Small intestine (tissue), 16 donors: Measurements from ENCODE around the gene NFATC3. TPM values are rescaled to one million over a fixed set of nuclear protein-coding genes. Genes with fewer than 3 reads are reported as not detected.

Experiments used
- DNase-seq, 2 donors: peaks; one replicate each; pipeline versions ENCODE4 v3.0.0 to v3.0.0-alpha.2; 2013
- FAIRE-seq: peaks from 2 replicates; lab custom pipeline; 2012; peaks lifted over from hg19 to GRCh38; lab: Jason Lieb, UNC
- H3K27ac ChIP-seq, 3 donors: one replicate each; pipeline ENCODE4 v1.5.1; 2013; ENCODE audit warnings: low read length in 2 of 3, mild to moderate bottlenecking in 2 of 3, control low read depth in 1 of 3, inconsistent platforms in 1 of 3, low read depth in 1 of 3, moderate library complexity in 1 of 3
- H3K27me3 ChIP-seq, 3 donors: one replicate each; pipeline ENCODE4 v1.6.1; 2013; ENCODE audit warnings: low read length in 3 of 3, inconsistent platforms in 1 of 3; ENCODE audit not compliant: control insufficient read depth in 3 of 3, insufficient read depth in 3 of 3
- H3K36me3 ChIP-seq, 3 donors: one replicate each; pipeline ENCODE4 v1.6.1; 2013; ENCODE audit warnings: low read length in 3 of 3, inconsistent platforms in 1 of 3, low read depth in 1 of 3, mild to moderate bottlenecking in 1 of 3, moderate library complexity in 1 of 3; ENCODE audit not compliant: control insufficient read depth in 3 of 3, insufficient read depth in 2 of 3
- H3K4me1 ChIP-seq, 3 donors: one replicate each; pipeline ENCODE4 v1.6.1; 2013; ENCODE audit warnings: low read length in 2 of 3, inconsistent platforms in 1 of 3, low read depth in 1 of 3, mild to moderate bottlenecking in 1 of 3, moderate library complexity in 1 of 3; ENCODE audit not compliant: control insufficient read depth in 3 of 3, insufficient read depth in 2 of 3
- H3K4me3 ChIP-seq, 3 donors: one replicate each; pipeline ENCODE4 v1.5.1; 2013; ENCODE audit warnings: low read length in 3 of 3, control low read depth in 1 of 3, inconsistent platforms in 1 of 3, low read depth in 1 of 3, mild to moderate bottlenecking in 1 of 3, moderate library complexity in 1 of 3
- H3K9me3 ChIP-seq, 2 donors: one replicate each; pipeline ENCODE4 v1.6.1; 2013; ENCODE audit warnings: low read depth in 1 of 2, low read length in 1 of 2; ENCODE audit not compliant: control insufficient read depth in 2 of 2, insufficient read depth in 1 of 2
- WGBS, 3 donors: extraction: QIAGEN DNeasy Blood & Tissue Kit; methylation state at CpG; one replicate each; pipeline ENCODE4 v1.1.7; 2013; 5-methylcytosine and 5-hydroxymethylcytosine counted together
- long read RNA-seq, 10 donors: transcript quantifications; one replicate each; lab custom pipeline, GENCODE V29; 2026
- polyA plus RNA-seq, 4 donors: library from polyadenylated mRNA; stranded (reverse) in 3 of 4; unstranded in 1 of 4; fragments of 200-250 nt in 3 of 4; fragments of 120-200 nt in 1 of 4; gene quantifications; one replicate each; pipeline versions ENCODE4 v1.2.1 to v1.2.3, GENCODE V29; 2013
- donor health status: healthy with polysubstance abuse.
- donor health status: control.
- donor health status: control.
- donor health status: Bipolar disorder and iron deficiency.
- donor health status: healthy.

The NFATC3 gene
- polyA plus RNA-seq = 10 to 100 TPM; 10.8 to 26.8 (median 13.7) TPM
- long read RNA-seq, donor 1 = 0 reads
- long read RNA-seq, donor 2 = 0 reads
- long read RNA-seq, donor 3, partial matches to known transcripts = 0 of 1 reads
- long read RNA-seq, donor 3, other reads (novel, unspliced or antisense) = 0 of 1 reads
- long read RNA-seq, donor 4 = 0 reads
- long read RNA-seq, donor 5 = 0 reads
- long read RNA-seq, donor 6, full-length matches to known transcripts = 2 of 2 reads
- long read RNA-seq, donor 6, partial matches to known transcripts = 0 of 2 reads
- long read RNA-seq, donor 6, other reads (novel, unspliced or antisense) = 0 of 2 reads
- long read RNA-seq, donor 7, full-length matches to known transcripts = 3 of 3 reads
- long read RNA-seq, donor 7, partial matches to known transcripts = 0 of 3 reads
- long read RNA-seq, donor 7, other reads (novel, unspliced or antisense) = 0 of 3 reads
- long read RNA-seq, donor 8 = 0 reads
- long read RNA-seq, donor 9 = 0 reads
- long read RNA-seq, donor 10, full-length matches to known transcripts = 3 of 3 reads
- long read RNA-seq, donor 10, partial matches to known transcripts = 0 of 3 reads
- long read RNA-seq, donor 10, other reads (novel, unspliced or antisense) = 0 of 3 reads

DNA sequence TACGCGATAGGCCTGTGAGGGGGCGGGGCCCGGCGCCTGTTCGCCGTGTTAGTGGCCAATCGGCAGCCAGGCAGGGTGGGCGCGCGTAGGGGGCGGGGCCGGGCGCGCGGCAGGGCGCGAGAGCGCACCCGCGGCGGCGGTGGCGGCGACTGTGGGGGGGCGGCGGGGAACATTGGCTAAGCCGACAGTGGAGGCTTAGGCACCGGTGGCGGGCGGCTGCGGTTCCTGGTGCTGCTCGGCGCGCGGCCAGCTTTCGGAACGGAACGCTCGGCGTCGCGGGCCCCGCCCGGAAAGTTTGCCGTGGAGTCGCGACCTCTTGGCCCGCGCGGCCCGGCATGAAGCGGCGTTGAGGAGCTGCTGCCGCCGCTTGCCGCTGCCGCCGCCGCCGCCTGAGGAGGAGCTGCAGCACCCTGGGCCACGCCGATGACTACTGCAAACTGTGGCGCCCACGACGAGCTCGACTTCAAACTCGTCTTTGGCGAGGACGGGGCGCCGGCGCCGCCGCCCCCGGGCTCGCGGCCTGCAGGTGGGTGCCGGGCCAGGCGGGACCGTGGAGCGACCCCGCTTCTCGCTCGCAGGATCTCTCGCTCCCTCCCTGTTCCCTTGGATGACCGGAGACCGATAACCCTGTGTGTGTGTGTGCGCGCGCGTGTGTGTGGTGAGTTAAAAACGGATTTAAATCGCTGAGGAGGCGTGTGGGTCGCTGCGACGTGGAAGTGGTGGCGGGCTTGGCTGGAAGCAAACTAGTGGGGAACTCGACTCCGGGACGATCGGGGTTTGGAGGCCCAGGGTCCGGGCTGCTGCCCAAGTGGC, at the start of gene NFATC3:
NFATC3 (plus strand) TSS at position 112 of the 813 bp plus-strand sequence; CDS start at position 424, 312 bp downstream.
- FAIRE-seq = no peak
- Histone ChIP-seq H3K27me3 (no peaks in the 10 kb centered on the region), H3K27ac (peak within 1 kb of the TSS; percentile 90 to 99 (median 98)), H3K36me3 (peaks cover 0 to 4% (median 0%) of the 10 kb centered on the region in 3 donors), H3K4me1 (peaks cover 19 to 38% (median 21%) of the 10 kb centered on the region in 3 donors), H3K4me3 (peak within 1 kb of the TSS; percentile 80 to 99 (median 82)), H3K9me3 (no peaks in the 10 kb centered on the region)
- WGBS, 3 donors = 1% methylated on average over 69 to 104 of the region's 104 CpGs
- peak; percentile 96 to 99 for DNase-seq

DNA sequence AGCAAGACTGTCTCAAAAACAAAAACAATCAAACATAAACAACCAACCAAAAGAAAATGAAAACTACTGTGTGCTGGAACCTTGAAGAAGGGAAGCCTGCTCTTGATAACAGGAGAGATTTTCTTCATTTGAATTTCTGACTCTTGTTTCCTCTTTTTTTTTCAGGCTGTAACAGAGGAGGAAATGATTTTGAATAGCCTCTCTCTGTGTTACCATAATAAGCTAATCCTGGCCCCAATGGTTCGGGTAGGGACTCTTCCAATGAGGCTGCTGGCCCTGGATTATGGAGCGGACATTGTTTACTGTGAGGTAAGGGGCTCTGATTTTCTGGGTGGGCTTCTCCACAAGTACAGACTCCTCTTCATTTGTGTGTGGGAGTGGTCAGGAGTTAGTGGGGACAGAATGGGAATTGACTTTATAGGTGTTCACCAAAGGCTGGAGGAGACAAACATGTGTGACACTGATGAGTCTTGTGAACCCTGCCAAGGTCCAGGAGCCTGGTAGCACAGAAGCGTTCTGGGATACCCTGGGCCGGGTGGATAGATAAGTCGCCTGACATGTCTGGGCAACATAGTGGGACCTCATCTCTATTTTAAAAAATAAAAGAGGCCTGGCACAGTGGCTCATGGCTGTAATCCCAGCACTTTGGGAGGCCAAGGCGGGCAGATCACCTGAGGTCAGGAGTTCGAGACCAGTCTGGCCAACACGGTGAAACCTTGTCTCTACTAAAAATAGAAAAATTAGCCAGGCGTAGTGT, 47.2 kb upstream of the NFATC3 start:
- peak overlapping the region in 1 of 3 donors; percentile 79 for H3K27ac ChIP-seq
- H3K27me3 ChIP-seq = no peaks in the 10 kb centered on the region
- FAIRE-seq (no peak), DNase-seq (no peak)
- no peaks in the 10 kb centered on the region for H3K9me3 ChIP-seq
- peaks cover 0 to 21% (median 0%) of the 10 kb centered on the region in 3 donors for H3K36me3 ChIP-seq
- H3K4me3 ChIP-seq = no peak overlapping the region
- no peaks in the 10 kb centered on the region for H3K4me1 ChIP-seq
- 87 to 95% (median 90%) methylated on average over 9 of the region's 9 CpGs for WGBS, 3 donors

DNA sequence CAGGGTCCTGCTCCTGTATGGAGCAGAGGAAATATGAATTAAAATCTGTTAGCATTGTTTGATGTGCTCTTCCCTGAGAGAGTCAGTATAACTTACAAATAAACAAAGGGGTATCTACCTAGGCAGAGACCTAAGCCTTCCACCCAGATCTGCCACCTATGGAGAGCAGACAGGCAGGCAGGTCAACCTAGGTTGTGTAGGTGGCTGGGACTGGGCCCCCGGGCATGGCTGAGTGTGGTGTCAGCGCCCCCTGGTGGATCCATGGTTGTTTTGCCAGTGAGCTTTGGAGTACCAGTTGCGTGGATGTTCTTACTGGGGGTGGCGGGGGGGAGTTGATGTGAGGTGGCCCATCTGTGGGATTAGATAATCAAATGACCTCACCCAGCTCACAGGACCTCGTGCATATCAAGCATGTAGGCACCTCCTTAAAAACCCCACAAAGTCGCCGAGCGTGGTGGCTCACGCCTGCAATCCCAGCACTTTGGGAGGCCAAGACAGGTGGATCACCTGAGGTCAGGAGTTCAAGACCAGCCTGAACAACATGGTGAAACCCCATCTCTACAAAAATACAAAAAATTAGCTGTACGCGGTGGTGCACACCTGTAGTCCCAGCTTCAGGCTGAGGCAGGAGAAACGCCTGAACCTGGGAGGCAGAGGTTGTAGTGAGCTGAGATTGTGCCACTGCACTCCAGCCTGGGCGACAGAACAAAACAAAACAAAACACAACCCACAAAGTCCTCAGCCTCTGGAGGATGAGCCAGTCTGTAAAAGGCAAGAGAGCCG, 44.5 kb upstream of the NFATC3 start:
- DNase-seq (peak; percentile 80 to 86), FAIRE-seq (no peak)
- Histone ChIP-seq H3K9me3 (no peaks in the 10 kb centered on the region), H3K27me3 (no peaks in the 10 kb centered on the region), H3K4me3 (no peak overlapping the region), H3K36me3 (peaks cover 0 to 27% (median 2%) of the 10 kb centered on the region in 3 donors), H3K4me1 (no peaks in the 10 kb centered on the region), H3K27ac (no peak overlapping the region)
- WGBS, 3 donors = 63 to 70% (median 68%) methylated on average over 14 of the region's 14 CpGs

DNA sequence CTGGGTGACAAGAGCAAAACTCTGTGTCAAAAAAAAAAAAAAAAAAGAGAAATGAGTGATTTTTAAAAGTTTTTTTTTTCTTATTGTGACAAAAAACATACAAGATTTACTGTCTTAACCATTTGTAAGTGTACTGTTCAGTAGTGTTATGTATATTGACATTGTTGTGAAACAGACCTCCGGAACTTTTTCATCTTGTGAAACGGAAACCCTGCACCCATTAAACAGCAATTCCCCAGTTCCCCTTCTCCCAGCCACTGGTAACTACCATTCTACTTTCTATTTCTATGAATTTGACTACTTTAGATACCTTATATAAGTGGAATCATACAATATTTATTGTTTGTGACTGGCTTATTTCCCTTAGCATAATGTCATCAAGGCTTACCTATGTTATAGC, 43.4 kb upstream of the NFATC3 start:
- Histone ChIP-seq H3K36me3 (peaks cover 0 to 24% (median 2%) of the 10 kb centered on the region in 3 donors), H3K4me1 (no peaks in the 10 kb centered on the region), H3K4me3 (no peak overlapping the region), H3K27ac (no peak overlapping the region), H3K9me3 (no peaks in the 10 kb centered on the region), H3K27me3 (no peaks in the 10 kb centered on the region)
- FAIRE-seq (no peak), DNase-seq (no peak)
- 88 to 98% (median 94%) methylated on average over 2 of the region's 2 CpGs for WGBS, 3 donors

DNA sequence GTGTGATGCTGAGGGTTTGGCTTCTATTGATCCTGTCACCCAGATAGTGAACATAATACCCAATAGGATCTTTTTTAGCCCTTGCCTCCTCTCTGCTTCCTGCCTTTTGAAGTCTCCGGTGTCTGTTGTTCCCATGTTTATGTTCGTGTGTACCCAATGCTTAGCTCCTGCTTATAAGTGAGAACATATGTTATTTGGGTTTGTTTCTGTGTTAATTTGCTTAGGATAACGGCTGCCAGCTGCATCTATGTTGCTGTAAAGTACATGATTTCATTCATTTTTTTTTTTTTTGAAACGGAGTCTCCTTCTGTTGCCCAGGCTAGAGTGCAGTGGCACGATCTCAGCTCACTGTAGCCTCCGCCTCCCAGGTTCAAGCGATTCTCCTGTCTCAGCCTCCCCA, 39.1 kb upstream of the NFATC3 start:
- peaks cover 0 to 36% (median 2%) of the 10 kb centered on the region in 3 donors for H3K36me3 ChIP-seq
- H3K4me1 ChIP-seq = no peaks in the 10 kb centered on the region
- H3K9me3 ChIP-seq = no peaks in the 10 kb centered on the region
- no peak overlapping the region for H3K27ac ChIP-seq
- H3K27me3 ChIP-seq = no peaks in the 10 kb centered on the region
- no peak for FAIRE-seq
- 80 to 95% (median 89%) methylated on average over 7 of the region's 7 CpGs for WGBS, 3 donors
- no peak for DNase-seq
- no peak overlapping the region for H3K4me3 ChIP-seq

DNA sequence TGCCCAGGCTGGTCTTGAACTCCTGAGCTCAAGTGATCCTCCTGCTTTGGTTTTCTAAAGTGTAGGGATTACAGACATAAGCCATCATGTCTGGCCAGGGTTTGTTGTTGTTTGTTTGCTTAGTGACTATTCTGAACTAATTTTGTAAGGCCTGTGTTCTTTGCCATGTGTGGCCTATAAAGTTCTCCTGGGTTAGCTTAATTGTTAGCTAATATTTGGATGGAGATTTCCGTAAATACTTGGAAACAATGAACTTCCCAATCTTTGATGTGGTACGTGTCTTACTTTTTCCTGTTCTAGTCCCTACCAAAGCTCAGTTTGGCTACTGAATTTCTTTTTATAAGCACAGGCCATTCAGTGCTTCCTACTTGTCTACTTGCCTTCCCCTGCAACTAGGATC, 37.2 kb upstream of the NFATC3 start:
- WGBS, 3 donors = 89 to 94% (median 94%) methylated on average over 2 of the region's 2 CpGs
- Histone ChIP-seq H3K9me3 (no peaks in the 10 kb centered on the region), H3K27me3 (no peaks in the 10 kb centered on the region), H3K36me3 (peaks cover 0 to 43% (median 2%) of the 10 kb centered on the region in 3 donors), H3K4me3 (no peak overlapping the region), H3K27ac (no peak overlapping the region), H3K4me1 (no peaks in the 10 kb centered on the region)
- no peak for FAIRE-seq
- DNase-seq = no peak

DNA sequence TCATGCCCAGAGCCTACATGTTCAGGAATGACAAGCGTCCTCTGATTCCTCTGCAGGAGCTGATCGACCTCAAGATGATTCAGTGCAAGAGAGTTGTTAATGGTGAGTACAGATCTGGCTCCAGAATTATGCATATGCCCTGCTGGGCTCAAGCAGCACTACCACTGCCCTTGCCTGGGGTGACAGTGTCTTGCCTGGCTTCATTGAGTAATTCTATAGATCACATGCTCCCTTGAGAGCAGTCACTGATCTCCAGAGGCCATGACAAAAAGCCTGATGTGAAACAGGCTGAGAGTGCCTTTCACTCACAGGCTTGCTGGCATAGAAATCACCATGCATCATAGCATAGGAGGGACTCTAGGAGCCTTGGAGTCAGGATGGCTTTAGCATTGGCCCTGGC, 35.7 kb upstream of the NFATC3 start:
- H3K27me3 ChIP-seq = no peaks in the 10 kb centered on the region
- no peak overlapping the region for H3K4me3 ChIP-seq
- H3K9me3 ChIP-seq = no peaks in the 10 kb centered on the region
- DNase-seq = no peak
- 93 to 97% (median 97%) methylated on average over 2 of the region's 2 CpGs for WGBS, 3 donors
- H3K36me3 ChIP-seq = peaks cover 0 to 45% (median 2%) of the 10 kb centered on the region in 3 donors
- no peak overlapping the region for H3K27ac ChIP-seq
- no peak for FAIRE-seq
- no peaks in the 10 kb centered on the region for H3K4me1 ChIP-seq
